Hypothalamus (tissue), 51 donors: ENCODE measurements around the gene SIM1.

Experiments
- DNase-seq, 51 donors: peaks; one replicate each; lab custom pipeline; 2025; lab: John Stamatoyannopoulos, UW

SIM1 gene, protein sequence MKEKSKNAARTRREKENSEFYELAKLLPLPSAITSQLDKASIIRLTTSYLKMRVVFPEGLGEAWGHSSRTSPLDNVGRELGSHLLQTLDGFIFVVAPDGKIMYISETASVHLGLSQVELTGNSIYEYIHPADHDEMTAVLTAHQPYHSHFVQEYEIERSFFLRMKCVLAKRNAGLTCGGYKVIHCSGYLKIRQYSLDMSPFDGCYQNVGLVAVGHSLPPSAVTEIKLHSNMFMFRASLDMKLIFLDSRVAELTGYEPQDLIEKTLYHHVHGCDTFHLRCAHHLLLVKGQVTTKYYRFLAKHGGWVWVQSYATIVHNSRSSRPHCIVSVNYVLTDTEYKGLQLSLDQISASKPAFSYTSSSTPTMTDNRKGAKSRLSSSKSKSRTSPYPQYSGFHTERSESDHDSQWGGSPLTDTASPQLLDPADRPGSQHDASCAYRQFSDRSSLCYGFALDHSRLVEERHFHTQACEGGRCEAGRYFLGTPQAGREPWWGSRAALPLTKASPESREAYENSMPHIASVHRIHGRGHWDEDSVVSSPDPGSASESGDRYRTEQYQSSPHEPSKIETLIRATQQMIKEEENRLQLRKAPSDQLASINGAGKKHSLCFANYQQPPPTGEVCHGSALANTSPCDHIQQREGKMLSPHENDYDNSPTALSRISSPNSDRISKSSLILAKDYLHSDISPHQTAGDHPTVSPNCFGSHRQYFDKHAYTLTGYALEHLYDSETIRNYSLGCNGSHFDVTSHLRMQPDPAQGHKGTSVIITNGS

GRCh38 chr6:100464903-100465700 is at the start of gene SIM1:
SIM1 (minus strand) TSS chr6:100464921; CDS start chr6:100463468, 1,453 bp downstream.
- peak in 12 of 51 donors; percentile 1 to 51 (median 17) for DNase-seq

GRCh38 chr6:100512203-100512862 is 47.6 kb upstream of the SIM1 start:
- DNase-seq: no peak

- no peak for DNase-seq
These were observed 44.4 kb upstream of the SIM1 start for GRCh38 chr6:100509101-100509500.

DNA sequence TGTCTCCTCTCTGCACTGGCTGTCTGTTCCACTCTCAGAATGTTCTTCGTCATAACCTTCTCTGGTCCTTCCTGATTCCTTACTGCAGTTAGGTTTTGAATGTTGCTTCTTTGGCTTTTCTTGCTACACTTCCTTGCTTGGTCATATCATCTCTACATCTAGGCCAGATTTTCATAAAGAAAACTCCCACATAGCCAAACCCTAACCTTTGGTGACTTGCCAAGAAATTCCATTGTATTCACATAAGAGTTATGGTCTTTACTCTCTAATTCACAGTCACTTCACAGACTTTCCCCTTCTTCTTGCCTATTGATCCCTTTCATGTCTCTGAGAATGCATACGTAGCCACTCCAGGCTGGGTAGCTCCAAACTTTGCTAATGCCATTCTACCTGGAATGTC is 41.9 kb upstream of the SIM1 start:
- DNase-seq: no peak

- no peak for DNase-seq
These were observed 40.3 kb upstream of the SIM1 start for GRCh38 chr6:100504786-100505737.

GRCh38 chr6:100503043-100503705 is 38.5 kb upstream of the SIM1 start:
- DNase-seq: no peak

GRCh38 chr6:100493206-100493888 is 28.6 kb upstream of the SIM1 start:
- DNase-seq: no peak

DNA sequence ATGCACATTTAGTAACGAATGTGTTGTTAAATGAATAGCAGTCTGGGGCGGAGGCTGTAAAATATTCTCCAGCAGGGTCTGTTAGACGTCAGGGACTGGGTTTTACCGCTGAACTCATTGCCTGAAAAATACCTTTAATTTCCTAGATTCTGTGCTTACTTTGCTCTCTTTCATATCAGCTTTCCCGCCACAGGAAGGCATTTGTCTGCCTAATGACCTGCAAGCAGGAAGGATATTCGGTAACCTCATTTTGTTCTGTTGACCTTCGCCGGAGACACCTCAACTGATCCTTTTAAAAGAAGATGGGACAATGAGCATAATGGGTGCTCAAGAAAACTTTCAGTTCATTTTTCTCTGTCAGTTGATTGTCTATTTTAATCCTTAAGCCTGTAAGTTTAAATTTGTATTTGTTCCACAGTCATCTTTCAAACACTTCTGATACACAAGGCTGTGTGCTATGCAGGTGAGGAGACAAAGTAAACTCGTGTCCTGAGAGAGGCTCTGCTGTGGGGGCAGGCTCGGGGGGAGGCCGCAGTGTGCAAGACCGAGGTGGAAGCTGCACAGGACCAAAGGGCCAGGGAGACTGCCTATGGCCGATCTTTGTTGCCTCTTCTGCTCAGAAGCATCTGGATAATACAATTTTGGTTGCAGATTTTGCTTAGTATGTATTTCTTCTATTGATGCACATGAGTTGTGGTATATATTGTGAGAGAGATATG is 27.4 kb upstream of the SIM1 start:
- no peak for DNase-seq

DNA sequence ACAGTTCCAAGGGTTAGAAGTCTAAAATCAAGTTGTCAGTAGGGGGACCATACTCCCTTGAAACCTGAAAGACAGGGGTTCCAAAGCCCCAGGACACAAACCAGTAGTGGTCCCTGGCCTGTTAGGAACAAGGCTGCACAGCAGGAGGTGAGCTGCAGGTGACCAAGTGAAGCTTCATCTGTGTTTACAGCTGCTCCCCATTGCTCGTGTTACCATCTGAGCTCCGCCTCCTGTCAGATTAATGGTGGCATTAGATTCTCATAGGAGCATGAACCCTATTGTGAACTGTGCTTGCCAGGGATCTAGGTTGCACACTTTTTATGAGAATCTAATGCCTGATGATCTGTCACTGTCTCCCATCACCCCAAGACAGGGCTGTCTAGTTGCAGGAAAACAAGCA is 25.3 kb upstream of the SIM1 start:
- DNase-seq: no peak

DNA sequence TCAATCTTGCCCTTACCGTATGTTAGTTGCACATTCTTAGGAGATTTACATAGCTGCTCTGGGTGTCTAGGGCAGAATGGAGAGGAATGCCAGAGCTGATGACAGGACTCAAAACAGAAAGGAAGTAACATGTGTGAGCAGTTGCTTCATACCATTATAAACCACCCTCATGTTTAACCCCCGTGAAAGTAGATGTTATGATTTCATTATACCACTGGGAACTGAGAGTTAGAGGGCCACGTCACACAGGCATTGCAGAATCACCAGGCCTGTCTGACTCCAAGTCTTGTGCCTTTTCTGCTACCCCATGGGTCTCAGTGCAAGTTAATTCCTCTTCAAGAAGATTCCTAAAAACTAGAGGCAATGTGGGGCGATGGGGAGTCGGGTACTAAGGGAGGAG is 23.5 kb upstream of the SIM1 start:
- no peak for DNase-seq

GRCh38 chr6:100487638-100488037 is 22.9 kb upstream of the SIM1 start:
- DNase-seq: no peak

GRCh38 chr6:100485268-100485667 is 20.5 kb upstream of the SIM1 start:
- no peak for DNase-seq

DNA sequence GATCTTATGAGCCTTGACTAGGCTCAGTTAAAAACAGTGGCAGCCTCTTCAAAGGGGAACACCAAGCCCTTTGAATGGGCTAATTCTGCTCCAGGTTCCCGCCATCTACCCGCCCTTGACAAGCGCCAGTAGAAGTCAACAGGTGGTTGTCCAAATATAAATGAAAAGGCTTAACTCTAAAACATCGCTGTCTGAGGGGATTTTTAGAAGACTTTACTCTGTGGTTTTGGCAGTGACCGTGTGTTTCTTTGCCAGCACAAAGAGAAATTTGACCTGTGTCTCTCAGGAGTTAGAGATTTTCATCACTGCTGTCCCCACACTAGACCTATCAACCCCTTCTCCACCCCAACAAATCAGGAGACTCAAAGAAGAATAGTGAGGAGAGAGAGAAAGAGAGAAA is 19.8 kb upstream of the SIM1 start:
- DNase-seq: no peak

DNA sequence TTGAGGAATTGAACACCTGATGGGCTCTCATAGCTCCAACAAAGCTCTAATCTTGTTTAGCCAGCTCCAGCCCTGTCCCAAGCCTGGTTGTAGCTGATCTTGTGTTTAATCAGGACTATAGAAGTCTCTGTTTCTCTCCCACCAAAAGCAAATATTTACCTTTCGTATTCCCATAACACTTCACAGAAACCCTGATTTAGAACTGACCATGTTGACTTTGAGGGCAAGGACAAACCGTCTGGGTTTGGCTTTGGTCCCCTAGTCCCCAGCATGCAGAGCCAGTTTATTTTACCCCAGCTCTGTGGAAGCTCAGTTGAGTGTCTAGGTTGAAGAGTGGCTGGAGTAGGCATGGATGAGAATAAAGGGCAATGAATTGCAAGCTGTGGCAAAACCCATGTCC is 18.0 kb upstream of the SIM1 start:
- no peak for DNase-seq

DNA sequence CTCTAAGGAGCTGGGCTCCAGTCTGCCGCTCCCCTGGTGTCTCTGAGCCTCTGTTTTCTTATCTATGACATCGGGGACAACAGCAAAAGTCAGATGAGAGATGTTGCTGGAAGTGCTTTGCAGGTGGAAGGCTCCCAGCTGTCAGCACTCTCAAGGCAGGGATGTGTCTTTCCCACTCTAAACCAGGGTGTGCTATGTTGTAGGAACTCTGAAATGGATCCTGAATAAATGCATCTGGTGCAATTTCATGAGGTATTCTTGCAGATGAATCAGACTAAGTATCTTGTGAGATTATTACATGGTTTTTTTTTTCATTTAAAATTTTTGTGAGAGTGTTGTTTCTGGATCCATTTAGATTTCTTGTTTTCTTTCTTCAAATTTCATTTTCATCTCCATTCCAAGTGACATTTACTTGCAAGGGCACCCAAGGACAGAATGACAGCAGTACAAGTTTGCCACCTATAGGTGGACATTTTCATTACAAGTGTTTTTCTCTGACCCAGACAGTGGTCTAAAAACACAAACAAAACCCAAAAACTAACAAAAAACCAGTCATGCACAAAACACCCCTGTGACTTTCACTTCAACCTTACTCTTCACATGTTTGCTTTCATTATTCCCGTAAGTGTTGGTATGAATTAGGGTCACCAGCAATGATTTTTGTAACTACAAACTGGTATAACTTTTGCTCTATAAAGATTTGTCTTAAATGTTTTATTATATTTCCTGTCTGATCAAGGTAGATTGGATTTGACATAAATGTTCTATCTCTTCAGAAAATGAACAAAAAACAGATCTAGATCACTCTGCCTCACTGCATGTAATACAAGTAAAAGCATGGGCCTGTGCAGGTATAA is 14.7 kb upstream of the SIM1 start:
- DNase-seq: peak in 1 of 51 donors; percentile 36

DNA sequence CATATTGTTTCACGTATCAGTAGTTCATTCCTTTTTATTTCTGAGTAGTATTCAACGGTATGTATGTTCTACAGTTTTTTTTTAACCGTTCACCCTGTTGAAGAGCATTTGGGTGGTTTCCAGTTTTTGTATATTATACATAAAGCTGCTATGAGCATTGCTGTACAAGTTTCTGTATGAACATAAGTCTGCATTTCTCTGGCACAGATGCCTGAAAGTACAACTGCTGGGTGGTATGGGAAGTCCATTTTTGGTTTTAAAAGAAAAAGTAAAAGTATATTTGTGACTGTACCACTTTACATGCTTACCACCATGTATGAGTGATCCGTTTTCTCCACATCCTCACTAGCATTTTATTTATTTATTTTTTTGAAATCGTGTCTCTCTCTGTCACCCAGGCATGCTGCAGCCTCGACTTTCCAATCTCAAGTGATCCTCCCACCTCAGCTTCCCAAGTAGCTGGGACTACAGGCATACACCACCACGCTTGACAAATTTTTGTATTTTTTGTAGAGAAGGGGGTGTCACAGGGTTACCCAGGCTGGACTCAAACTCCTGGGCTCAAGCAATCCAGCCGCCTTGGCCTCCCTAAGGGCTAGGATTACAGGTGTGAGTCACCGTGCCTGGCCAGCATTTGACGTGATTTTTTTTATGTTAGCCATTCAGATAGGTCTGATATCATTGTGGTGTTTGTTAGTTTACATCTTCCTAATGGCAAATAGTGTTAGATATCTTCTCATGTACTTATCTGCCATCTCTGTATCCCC is 11.0 kb upstream of the SIM1 start:
- no peak for DNase-seq
